GM12892 (cell line): Measurements from ENCODE around the gene ALKBH3.

ENCODE experiments used
- POLR2A ChIP-seq: IDR thresholded peaks from 2 replicates; pipeline ENCODE4 v1.6.1; 2011; ENCODE audit warnings: low read depth, low read length, control low read depth
- POLR2AphosphoS5 ChIP-seq: IDR thresholded peaks from 2 replicates; pipeline ENCODE4 v1.6.1; 2011; ENCODE audit warnings: low read depth, low read length, control low read depth
- TAF1 ChIP-seq: IDR thresholded peaks from 2 replicates; pipeline ENCODE4 v1.6.1; 2011; ENCODE audit warnings: low read depth, mild to moderate bottlenecking, control low read depth, low read length, borderline replicate concordance

- TF ChIP-seq POLR2AphosphoS5 (no peak), POLR2A (no peak), TAF1 (no peak)
These were observed 47.5 kb downstream of the ALKBH3 start for GRCh38 chr11:43927925-43928707.
